GM18520 (cell line): Measurements from ENCODE around the gene GTF2A1.
"Not testable (repeated sequence)": the region's sequence is repeated elsewhere in the genome, so short reads cannot be mapped to it uniquely, and the experiment has no call there.

Source experiments
- ATAC-seq: cut with Tn5 transposase; IDR thresholded peaks from one replicate; pipeline ENCODE4 v1.9.1; 2021; ENCODE audit not compliant: unreplicated experiment

The GTF2A1 gene

DNA sequence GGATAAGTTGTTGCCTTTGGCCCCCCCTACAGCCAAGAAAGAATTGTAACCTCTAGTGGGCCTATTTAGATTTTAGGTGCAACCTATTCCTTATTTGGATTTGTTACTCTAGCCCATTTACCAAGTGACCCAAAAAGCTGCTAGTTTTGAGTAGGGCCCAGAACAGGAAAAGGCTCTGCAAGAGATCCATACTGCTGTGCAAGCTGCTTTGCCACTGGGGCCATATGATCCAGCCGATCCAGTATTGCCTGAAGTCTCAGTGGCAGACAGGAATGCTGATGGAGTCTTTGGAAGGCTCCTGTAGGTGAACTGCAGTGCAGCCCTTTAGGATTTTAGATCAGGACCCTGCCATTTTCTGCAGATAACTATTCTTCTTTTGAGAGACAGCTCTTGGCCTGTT lies 12.9 kb upstream of the GTF2A1 start:
- ATAC-seq: no peak

DNA sequence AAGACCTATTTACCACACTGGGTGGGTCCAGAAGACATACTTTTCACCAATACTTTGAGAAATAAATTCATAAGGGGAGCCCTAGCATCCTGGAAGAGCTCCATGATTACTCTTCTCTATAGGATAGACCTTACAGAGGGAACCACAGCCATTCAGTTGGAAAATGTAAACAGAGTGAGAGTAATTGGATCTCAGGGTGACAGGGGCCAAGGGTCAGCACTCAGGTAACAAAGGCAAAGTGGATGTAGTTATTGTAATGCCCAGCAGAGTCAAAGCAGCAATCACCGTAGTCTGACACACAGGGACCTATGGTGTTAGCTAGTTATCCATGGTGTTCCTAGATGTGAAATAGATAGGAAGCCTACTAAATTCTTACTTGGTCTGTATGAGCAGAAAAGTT lies 10.8 kb upstream of the GTF2A1 start:
- ATAC-seq: no peak

DNA sequence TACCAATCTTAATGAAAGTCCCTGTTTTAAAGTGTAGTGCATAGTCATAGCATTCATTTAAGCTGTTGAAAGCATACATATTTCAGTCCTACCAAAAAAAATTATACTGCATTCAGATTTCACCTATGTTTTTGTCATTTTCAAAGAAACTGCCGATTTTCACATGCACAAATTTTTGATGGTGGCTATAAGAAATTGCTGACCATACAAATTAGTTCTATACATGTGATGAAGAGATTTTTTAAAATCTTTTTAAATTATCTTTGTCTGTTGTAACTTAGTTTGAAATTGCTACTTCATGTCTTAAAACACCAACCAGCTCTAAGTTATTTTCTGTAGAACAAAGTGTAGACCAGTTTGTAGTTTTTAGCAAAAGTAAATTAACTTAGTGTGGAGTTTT lies 3.5 kb upstream of the GTF2A1 start:
- ATAC-seq: no peak

DNA sequence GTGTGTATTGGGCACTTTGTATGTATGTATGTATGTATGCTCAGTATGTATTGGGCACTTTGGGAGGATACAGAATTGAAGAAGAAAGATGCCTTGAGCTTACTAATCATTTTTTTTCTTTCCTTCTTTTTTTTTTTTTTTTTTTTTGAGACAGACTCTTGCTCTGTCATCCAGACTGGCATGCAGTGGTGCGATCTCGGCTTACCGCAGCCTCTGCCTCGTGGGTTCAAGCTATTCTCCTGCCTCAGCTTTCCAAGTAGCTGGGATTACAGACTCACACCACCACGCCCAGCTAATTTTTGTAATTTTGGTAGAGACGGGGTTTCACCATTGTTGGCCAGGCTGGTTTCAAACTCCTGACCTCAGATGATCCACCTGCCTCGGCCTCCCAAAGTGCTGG lies 3.0 kb upstream of the GTF2A1 start:
- not testable (repeated sequence) for ATAC-seq

DNA sequence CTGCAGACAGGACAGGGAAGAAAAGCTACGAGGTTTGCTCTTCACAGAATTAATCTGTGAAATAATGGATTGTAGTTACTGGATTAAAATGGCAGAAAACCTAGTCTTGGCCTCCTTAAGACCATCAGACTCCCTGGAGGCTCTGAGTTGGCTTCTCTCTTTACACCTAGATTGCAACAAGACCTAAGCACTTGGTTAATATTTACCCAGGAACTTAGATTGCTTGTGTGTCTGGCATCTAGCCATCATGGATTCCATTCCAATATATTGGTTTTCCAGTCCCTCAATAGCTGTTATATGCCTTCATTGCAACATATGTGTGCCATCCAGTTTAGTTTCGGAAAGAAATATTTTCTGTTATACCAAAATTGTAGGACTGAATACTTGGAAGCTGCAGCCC lies 1.9 kb upstream of the GTF2A1 start:
- ATAC-seq: no peak

DNA sequence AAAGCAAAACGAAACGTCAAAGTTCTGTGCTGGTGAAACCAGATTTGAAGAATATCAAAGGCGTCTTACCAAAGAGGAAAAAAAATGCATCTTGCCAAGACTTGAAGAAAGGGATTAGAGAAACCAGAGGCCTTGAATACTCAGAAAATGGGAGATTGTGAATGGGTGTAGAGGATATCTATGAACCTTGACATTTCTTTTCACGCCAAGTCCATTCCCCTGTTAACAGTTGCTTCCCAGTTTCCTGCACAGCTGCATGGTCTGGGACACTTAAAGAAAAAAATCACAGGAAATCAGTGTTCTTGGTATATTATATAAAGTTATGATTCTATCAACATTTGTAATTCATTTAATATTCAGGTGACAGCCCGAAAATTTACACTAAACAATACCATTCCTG lies 1.4 kb upstream of the GTF2A1 start:
- ATAC-seq: no peak

DNA sequence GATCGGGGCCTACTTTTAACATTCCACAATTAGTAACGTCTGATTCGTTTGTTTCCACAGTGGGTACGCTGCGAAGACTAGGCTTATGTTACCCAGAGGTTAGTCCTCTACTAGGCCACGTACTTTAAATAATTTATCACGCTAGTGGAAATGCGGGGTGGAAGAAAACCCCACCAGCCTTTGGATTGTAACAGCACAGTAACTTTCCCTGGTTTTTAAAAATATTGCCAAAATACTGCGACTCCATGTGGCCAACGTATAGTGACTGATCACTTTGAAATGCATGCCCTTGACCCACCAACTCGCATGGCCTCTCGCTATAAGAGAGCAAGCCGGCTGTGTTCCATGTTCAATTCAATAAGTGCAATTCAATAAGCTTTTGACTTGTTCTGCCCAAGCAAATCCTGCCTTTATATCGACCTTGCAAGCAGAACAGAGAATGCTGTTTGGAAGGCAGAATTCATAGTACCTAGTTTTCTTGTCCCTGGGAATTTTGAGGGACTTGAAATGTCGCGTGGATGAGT lies 882 bp upstream of the GTF2A1 start:
- no peak for ATAC-seq

DNA sequence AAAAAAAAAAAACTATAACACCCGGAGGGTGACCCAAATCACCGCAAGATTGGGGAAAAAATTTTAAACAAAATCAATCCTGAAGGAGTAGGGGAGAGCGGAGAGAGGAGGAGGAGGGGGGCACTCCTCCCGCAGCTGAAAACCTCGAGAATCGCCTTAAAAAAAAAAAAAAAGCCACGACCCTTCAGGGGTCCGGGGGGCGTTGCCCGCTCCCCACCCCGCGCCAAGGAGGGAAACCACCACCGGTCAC lies 254 bp downstream of the GTF2A1 start:
- ATAC-seq: no peak

DNA sequence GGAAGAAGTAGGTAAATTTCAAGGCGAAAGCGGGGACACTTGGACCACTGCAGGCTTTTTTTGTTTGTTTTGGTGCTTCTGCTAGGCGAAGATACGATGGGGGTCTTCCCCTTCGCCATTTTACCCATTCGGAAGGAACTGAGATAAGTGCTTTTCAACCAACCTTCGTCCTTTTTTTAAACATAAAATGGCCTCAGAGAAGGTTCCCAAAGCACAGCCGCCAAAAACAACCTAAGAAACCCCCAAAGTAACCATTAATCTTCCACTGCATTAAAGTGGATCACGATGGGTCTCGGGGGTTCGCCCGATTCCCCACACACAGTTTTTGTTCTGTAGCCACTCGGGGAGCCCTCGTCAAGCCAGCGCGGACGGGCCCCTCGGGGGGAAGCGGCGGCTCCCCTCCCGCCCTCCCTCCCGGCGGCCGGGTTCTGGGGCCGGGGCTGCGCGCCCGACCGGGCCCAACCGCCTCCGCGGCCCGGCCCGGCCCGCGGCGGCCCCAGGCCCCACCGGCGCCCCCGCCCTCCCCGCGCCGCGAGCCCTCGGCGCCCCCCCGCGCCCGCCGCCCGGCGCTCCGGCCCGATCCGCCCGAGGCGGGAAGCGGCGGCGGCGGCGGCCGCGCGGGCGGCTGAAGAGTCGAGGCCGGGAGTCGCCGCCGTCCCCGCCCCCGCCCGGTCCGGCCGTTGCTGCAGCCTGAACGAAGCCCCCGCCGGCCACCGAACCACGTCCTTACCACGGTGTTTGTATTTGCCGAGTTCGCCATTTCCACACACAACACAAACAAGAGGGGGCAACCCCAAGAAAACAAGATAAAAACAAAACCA lies 790 bp downstream of the GTF2A1 start:
- no peak for ATAC-seq

DNA sequence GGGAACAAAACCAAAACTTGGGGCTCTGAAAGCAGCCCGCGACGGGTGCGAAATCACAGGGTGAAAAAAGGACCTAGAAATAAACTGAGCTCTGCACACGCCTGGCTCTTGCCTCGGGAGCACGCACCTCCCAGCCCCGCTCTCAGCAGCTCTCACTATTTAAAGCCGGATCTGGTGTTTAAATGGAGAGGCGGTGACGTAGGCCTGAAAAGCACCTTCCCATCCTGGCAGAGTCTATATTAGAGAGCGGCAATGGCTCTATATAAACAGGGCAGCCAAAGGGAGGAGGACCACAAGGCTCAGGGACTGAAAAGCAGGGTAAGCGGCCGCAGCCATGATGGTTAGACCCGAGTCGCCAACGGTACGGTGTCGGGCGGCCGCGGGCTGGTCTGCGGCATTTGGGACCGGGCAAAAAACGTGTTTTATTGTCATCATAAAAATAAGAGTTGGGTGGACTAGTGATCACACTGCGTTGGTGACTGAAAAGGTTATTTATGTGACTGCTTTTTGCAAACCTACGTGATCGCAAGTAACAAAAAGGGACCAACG lies 1.5 kb downstream of the GTF2A1 start:
- ATAC-seq: peak; percentile 44

DNA sequence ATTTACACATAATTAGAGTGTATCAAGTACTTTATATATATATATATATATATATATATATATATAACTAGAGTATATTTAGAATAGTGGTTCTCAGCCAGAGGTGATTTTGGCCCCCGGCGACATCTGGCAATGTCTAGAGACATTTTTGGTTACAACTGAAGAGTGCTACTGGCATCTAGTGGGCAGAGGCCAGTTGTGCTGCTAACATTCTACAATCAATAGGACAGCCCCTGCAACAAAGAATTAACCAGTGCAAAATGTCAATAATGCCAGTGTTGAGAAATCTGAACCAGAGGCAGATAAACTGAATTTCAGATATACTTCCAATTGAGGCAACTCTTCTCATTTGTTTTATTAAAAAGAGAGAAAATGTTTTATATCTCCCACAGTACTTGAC lies 8.9 kb downstream of the GTF2A1 start:
- peak; percentile 70 for ATAC-seq

DNA sequence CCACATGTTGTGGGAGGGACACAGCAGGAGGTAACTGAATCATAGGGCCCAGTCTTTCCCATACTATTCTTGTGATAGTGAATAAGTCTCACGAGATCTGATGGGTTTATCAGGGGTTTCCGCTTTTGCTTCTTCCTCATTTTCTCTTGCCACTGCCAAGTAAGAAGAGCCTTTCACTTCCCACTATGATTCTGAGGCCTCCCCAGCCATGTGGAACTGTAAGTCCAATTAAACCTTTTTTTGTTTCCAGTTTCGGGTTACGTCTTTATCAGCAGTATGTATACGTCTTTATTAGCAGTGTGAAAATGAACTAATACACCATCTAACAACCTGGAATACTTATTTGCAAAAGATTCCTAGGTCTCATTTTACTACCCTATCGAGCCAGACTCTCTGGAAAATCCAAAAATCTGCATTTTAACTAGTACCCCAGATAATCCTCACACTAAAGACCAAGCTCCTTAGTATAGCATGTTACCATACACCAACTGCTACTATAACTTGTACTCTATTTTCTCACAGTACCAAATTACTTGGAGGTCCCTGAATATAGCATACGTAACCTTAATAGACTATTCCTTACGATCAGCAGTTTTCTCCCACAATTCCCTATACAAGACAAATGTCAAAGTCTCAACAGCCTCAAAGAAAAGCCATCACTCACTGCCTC lies 11.5 kb downstream of the GTF2A1 start:
- no peak for ATAC-seq

DNA sequence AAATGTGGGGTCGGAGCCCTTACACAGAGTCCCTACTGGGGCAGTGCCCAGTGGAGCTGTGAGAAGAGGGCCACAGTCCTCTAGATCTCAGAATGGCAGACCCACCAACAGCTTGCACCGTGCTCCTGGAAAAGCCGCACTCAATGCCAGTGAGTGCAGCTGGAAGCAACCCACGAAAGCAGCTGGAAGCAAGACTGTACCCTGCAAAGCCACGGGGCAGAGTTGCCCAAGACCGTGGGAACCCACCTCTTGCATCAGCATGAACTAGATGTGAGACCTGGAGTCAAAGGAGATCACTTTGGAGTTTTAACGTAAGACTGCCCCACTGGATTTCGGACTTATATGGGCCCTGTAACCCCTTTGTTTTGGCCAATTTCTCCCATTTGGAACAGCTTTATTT lies 12.3 kb downstream of the GTF2A1 start:
- ATAC-seq: no peak

DNA sequence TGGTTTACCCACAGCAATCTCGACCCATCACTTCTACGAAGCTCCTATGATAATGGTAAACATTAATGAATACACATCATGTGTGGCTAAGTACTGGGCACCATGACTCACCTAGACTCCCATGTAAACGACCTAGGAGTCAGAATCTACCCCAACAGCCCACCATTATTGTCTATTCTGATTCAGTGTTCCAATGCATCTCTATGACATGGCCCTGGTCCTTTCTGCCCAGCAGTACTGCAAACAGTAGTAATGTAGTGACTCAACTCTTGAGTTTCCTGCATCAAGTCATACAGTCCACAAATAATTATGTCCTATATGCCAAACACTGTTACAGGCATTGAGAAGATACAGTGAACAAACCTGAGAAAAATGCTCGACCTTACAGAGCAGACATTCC lies 14.6 kb downstream of the GTF2A1 start:
- ATAC-seq: no peak

DNA sequence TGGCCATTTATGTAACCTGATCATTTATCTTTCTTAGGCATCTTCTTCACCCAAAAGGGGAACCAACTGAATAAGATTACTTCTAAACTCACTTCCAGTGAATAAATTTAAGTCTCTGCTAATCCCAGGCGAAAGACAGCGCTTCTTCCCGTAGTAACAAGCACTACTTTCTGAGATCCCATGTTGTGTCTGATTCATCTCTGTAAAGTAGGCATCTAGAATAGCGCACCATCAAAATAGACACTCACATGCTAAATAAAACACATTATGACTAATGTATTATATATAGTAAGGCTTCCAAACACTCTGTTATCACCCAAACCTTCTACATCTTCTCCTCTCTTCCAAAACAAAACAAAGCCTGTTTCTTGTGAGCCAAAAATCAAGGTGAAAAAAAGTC lies 15.1 kb downstream of the GTF2A1 start:
- no peak for ATAC-seq

DNA sequence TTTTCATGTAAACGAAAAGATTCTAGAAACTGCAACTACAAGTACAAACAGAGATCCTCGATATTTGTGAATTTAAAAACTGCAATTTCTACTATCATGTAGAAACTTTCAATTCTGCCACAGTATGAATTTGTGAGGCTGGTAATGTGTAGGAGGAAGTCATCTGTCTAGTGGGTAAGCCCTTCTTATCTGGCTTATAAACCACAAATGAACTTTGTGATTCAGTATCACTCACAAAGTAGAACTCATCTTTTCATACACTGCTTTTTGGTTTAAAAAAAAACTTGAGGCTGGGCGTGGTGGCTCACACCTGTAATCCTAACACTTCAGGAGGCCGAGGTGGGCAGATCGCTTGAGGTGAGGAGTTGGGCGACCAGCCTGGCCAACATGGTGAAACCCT lies 20.7 kb downstream of the GTF2A1 start:
- ATAC-seq: no peak

DNA sequence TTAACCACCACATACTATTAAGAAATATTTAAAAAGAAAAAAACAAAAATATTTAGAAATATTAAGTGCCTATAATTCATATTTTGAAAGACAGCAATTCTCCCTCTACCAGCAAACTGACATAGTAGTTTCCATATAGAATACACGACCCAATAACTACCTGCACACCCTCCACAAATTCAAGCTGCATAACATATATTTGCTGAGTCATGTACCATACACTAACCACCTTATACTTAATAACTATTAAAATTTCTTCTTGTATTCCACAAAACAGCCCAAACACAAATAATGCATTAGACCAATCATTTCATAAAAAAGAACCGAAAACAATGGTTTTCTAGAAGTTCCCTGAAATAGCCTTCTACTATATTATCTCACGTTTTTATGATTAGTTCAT lies 21.7 kb downstream of the GTF2A1 start:
- ATAC-seq: no peak

DNA sequence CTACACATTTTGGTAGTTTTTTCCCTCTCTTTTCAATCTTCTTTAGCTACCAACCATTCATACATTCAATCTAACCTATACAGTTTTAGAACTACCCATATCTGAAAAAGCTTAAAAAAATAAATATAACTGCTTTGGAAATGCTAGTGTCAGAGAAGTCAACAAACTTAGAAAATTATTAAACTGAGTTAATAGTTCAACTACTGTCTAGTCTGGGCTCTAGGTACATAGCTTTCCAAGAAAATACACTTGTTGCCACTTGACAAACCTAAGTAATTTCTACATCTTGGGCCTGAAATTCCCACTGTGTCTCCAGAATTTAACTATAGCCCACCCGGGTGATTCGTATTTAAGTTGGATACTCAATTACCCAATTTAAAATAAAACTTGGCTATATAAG lies 22.1 kb downstream of the GTF2A1 start:
- no peak for ATAC-seq

DNA sequence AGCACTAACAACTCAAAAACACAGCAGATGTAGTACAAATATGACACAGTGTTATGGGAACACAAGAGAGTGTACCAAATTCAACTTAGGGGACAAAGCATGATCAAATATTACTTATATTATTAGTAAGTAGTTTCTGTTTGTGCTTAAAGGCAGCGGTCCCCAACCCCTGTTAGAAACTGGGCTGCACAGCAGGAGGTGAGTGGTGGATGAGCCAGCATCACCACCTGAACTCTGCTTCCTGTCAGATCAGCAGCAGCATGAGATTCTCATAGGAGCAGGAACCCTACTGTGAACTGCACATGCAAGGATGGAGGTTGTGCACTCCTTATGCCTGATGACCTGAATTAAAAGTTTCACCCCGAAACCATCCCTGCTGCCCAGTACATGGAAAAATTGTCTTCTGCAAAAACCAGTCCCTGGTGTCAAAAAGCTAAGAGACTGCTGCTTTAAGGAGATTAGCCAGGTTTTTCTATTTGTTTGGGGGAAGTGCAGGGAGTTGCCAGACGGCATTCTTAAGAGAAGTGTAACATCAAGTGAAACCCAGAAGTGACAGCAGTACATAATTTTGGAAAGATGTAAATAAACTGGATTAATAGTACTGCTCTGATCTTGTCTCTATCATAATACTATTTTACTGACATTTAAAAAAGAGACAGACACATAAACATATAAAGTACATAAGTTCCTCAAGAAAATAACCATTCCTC lies 26.7 kb downstream of the GTF2A1 start:
- peak; percentile 50 for ATAC-seq

DNA sequence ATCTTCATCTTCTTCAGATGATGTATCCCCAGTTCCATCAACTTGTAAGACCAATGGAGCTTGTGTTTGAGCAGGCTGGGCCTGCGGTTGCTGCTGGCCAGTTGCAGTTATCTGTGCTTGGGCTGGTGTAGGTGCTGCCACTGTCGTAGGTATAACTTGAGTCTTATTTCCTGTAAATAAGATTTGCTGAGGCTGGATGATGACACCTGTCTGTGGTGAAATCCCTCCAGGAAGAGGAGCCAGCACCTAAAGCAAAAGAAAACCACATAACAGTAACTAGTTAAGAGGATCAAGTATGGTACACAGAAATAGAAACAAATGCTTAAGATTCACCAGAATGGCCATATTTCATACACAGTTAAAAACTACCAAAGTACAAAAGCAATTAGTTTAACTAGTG lies 28.2 kb downstream of the GTF2A1 start:
- no peak for ATAC-seq

DNA sequence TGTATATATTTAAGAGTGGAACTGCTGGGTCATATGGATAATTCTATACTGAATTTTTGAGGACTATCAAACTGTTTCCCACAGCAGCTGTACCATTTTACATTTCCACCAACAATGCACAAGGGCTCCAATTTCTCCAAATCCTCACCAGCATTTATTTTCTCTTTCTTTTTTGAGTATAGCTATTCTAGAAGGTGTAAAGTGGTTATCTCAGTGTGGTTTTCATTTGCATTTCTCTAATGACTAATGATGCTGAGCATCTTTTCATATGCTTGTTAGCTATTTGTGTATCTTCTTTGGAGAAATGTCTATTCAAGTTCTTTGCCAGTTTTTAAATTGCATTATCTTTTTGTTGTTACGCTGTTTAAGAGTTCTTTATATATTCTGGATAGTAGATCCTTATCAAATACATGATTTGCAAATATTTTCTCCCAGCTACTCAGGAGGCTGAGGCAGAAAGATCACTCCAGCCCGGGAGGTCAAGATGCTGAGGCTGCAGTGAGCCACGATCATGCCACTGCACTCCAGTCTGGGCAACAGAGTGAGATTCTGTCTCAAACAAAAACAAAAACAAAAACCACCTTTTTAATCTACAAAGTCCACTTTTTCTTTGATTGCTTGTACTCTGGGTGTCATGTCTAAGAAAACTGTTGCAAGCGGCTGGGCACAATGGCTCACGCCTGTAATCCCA lies 32.8 kb downstream of the GTF2A1 start:
- peak; percentile 93 for ATAC-seq
